Tibial nerve (tissue), 4 donors: ENCODE data around the gene BNIPL. TPM values are rescaled to one million over a fixed set of nuclear protein-coding genes. Genes with fewer than 3 reads are reported as not detected.

Experiments
- DNase-seq, 2 donors: peaks; one replicate each; pipeline ENCODE4 v3.0.0-alpha.2; 2019; ENCODE audit warnings: low spot score in 2 of 2
- H3K27ac ChIP-seq, 4 donors: fragments of 200-600 bp; sonication (generic) in 3 of 4; one replicate each; pipeline ENCODE4 v1.5.1; 2017 to 2019; ENCODE audit warnings: mild to moderate bottlenecking in 1 of 4
- H3K27me3 ChIP-seq, 2 donors: fragments of 200-600 bp; sonication (generic) in 1 of 2; one replicate each; pipeline versions ENCODE4 v1.5.1 to v1.6.0; 2017 to 2019
- H3K36me3 ChIP-seq, 3 donors: fragments of 200-600 bp; sonication (generic); one replicate each; pipeline ENCODE4 v1.5.1; 2018 to 2019
- H3K4me1 ChIP-seq, 4 donors: fragments of 200-600 bp; sonication (generic) in 3 of 4; one replicate each; pipeline ENCODE4 v1.5.1; 2017 to 2019
- H3K4me3 ChIP-seq, 4 donors: fragments of 200-600 bp; sonication (generic) in 3 of 4; one replicate each; pipeline ENCODE4 v1.5.1; 2017 to 2019; ENCODE audit warnings: mild to moderate bottlenecking in 1 of 4, moderate library complexity in 1 of 4
- H3K9me3 ChIP-seq, 4 donors: fragments of 200-600 bp; sonication (generic) in 3 of 4; one replicate each; pipeline ENCODE4 v1.5.1; 2017 to 2019
- EP300 ChIP-seq, 2 donors: sonication (generic); formaldehyde crosslinking; IDR thresholded peaks; one replicate each; pipeline ENCODE4 v1.6.1; 2017; ENCODE audit warnings: antibody characterized with exemption in 2 of 2, mild to moderate bottlenecking in 1 of 2
- POLR2A ChIP-seq, 2 donors: fragments of 450-650 bp; IDR thresholded peaks; one replicate each; pipeline ENCODE4 v1.6.1; 2017; ENCODE audit warnings: antibody characterized with exemption in 2 of 2, mild to moderate bottlenecking in 2 of 2, moderate library complexity in 2 of 2
- WGBS, 2 donors: methylation state at CpG; one replicate each; pipeline ENCODE4 v1.1.5; 2018; 5-methylcytosine and 5-hydroxymethylcytosine counted together
- total RNA-seq, 4 donors: library from RNA; depleted of rRNA; stranded (reverse); fragments of >200 nt; gene quantifications; one replicate each; pipeline ENCODE4 v1.1.0, GENCODE V29; 2016
- TF ChIP-seq, protein P1 (sequence below), 5 experiments: fragments of 200-600 bp in 3 of 5; fragments of 450-650 bp in 2 of 5; sonication (generic) in 3 of 5; IDR thresholded peaks; one replicate each; pipeline ENCODE4 v1.5.1; 2016 to 2019; ENCODE audit warnings: antibody characterized with exemption in 5 of 5, mild to moderate bottlenecking in 3 of 5, moderate library complexity in 2 of 5

Gene BNIPL
- total RNA-seq, 4 donors from 2014 or later: 0.22 to 2.2 (median 1.3) TPM; not detected in 1

DNA sequence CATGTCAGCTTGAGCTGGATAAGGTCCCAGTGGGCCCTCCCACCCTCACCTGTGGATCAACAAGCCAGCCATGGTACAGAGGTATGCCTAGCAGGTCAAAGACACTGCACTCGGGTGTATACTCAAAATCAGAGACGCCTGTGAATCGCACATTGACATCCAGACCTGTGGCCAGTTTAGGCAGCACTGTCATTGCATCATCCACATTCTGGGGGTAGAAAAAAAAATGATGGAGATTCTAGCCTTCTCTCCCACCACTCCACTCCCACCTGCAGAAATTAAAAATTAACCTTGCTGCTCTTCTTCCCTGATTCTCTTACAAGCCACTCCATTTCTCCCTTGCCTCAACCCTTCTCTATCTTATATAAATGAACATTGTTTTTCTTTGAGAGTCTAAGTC is 36.0 kb upstream of the BNIPL start:
- DNase-seq: no peak
- H3K4me3 ChIP-seq: no peak overlapping the region
- H3K27me3 ChIP-seq: no peaks in the 10 kb centered on the region
- no peak for TF ChIP-seq EP300 (IDR thresholded peaks at IDR 0.05)
- TF ChIP-seq POLR2A (IDR thresholded peaks at IDR 0.05): no peak
- TF ChIP-seq, protein P1, sequence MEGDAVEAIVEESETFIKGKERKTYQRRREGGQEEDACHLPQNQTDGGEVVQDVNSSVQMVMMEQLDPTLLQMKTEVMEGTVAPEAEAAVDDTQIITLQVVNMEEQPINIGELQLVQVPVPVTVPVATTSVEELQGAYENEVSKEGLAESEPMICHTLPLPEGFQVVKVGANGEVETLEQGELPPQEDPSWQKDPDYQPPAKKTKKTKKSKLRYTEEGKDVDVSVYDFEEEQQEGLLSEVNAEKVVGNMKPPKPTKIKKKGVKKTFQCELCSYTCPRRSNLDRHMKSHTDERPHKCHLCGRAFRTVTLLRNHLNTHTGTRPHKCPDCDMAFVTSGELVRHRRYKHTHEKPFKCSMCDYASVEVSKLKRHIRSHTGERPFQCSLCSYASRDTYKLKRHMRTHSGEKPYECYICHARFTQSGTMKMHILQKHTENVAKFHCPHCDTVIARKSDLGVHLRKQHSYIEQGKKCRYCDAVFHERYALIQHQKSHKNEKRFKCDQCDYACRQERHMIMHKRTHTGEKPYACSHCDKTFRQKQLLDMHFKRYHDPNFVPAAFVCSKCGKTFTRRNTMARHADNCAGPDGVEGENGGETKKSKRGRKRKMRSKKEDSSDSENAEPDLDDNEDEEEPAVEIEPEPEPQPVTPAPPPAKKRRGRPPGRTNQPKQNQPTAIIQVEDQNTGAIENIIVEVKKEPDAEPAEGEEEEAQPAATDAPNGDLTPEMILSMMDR (IDR thresholded peaks at IDR 0.05): no peak
- 93 to 94% methylated on average over 3 of the region's 3 CpGs for WGBS, 2 donors
- H3K4me1 ChIP-seq: peaks cover 0 to 85% (median 35%) of the 10 kb centered on the region in 4 donors
- H3K27ac ChIP-seq: peak overlapping the region in 2 of 4 donors; percentile 85 to 86
- no peaks in the 10 kb centered on the region for H3K9me3 ChIP-seq
- H3K36me3 ChIP-seq: peaks cover 0 to 63% (median 8%) of the 10 kb centered on the region in 3 donors

DNA sequence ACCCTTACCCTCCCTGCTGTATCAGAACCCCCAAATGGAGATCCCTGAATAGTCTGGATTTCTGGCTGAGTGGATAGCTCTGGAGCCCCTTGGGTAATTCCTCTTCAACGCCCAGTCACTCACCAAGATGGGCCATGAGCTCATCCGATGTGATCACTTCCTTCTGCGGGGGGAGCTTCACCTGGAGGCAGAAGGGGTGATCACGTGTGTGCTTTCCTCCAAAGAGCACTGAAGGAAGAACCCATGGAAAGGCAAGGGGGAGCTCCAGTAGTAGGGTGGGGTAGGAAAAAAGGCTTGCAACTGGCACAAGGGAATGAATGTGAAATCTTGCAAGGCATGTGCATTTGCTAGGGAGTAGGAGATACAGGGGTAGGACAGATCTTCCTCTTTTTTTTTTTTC is 34.8 kb upstream of the BNIPL start:
- H3K36me3 ChIP-seq: peaks cover 0 to 60% (median 8%) of the 10 kb centered on the region in 3 donors
- no peak for DNase-seq
- 71 to 72% methylated on average over 4 of the region's 4 CpGs for WGBS, 2 donors
- H3K27ac ChIP-seq: peak overlapping the region in 2 of 4 donors; percentile 86 to 91
- H3K9me3 ChIP-seq: no peaks in the 10 kb centered on the region
- peaks cover 0 to 78% (median 34%) of the 10 kb centered on the region in 4 donors for H3K4me1 ChIP-seq
- TF ChIP-seq EP300 (IDR thresholded peaks at IDR 0.05): no peak
- TF ChIP-seq POLR2A (IDR thresholded peaks at IDR 0.05): no peak
- TF ChIP-seq, protein P1 (IDR thresholded peaks at IDR 0.05): no peak
- no peak overlapping the region for H3K4me3 ChIP-seq
- no peaks in the 10 kb centered on the region for H3K27me3 ChIP-seq

DNA sequence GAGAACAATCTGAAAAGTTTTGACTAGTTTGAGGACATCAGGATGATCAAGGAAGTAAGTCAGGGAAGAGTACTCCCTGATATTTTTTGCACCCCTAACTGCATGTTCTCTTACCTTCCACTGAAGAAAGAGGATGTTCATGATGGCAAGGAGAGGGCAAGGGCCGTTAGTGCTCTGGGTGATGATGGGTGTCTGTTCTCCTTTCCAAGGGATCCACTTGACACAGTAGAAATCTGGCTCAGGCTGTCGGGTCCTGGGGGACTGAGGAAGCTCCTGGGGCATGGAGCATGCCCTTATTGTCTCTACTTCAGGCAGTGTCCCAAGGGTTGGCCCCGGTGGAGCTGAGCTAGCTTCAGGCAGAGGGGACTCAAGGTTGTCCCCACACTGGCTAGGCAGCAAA is 34.3 kb upstream of the BNIPL start:
- no peaks in the 10 kb centered on the region for H3K27me3 ChIP-seq
- H3K4me1 ChIP-seq: peaks cover 0 to 77% (median 36%) of the 10 kb centered on the region in 4 donors
- H3K9me3 ChIP-seq: no peaks in the 10 kb centered on the region
- no peak for DNase-seq
- 71 to 79% methylated on average over 3 of the region's 3 CpGs for WGBS, 2 donors
- peak overlapping the region in 1 of 4 donors; percentile 58 for H3K4me3 ChIP-seq
- TF ChIP-seq, protein P1 (IDR thresholded peaks at IDR 0.05): no peak
- no peak for TF ChIP-seq EP300 (IDR thresholded peaks at IDR 0.05)
- H3K36me3 ChIP-seq: peaks cover 0 to 55% (median 8%) of the 10 kb centered on the region in 3 donors
- H3K27ac ChIP-seq: peak overlapping the region in 2 of 4 donors; percentile 91 to 96

DNA sequence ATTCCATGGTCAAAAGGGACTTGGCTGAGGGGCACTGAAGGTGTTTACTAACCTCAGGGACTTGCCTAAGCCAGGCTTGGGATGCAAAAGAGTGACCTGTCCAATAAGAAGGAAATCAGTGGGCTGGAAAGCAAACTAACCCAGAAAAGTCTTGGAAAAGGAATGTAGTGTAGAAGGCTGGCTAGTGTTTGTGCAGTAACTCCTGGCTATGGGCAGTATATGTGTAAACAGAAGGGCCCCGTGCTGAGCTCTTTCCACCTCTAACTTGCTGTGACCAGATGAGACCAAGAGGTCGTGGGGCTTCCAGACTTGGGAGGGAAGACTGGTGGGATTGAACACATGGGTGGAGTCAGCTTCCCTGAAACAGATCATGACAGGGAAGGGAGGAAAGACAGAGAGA is 33.8 kb upstream of the BNIPL start:
- H3K27ac ChIP-seq: peak overlapping the region in 3 of 4 donors; percentile 40 to 96 (median 91)
- H3K4me3 ChIP-seq: peak overlapping the region in 1 of 4 donors; percentile 58
- WGBS, 2 donors: 28 to 32% methylated on average over 2 of the region's 2 CpGs

DNA sequence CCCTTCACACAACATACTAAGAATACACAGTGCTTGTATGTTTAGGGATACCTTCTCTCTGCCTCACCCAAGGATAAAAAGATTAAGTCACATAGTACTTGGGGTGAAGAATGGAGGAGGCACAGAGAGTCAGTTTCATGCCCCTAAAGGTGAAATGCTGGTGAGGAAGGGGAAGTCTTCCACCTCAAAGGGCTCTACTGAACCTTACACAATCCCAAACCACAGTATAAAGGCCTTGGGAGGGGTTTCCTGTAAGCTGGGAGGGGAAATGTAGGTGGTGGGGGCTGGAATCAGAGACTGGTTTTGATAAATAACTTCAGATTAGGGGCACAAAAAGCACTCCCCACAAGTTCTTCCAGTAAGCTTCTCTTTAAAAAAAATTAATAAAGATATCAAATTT is 33.2 kb upstream of the BNIPL start:
- Histone ChIP-seq H3K4me1 (peaks cover 0 to 85% (median 46%) of the 10 kb centered on the region in 4 donors), H3K27ac (peak overlapping the region in 3 of 4 donors; percentile 40 to 96 (median 91)), H3K36me3 (peaks cover 0 to 44% (median 0%) of the 10 kb centered on the region in 3 donors), H3K27me3 (no peaks in the 10 kb centered on the region), H3K4me3 (peak overlapping the region in 3 of 4 donors; percentile 14 to 71 (median 58)), H3K9me3 (no peaks in the 10 kb centered on the region)
- TF ChIP-seq EP300 (IDR thresholded peaks at IDR 0.05) (no peak), POLR2A (IDR thresholded peaks at IDR 0.05) (no peak)
- TF ChIP-seq, protein P1 (IDR thresholded peaks at IDR 0.05): no peak
- DNase-seq: no peak

More for the DNA sequence above, 33.8 kb upstream of the BNIPL start:
- Histone ChIP-seq H3K27me3 (no peaks in the 10 kb centered on the region), H3K4me1 (peaks cover 0 to 82% (median 42%) of the 10 kb centered on the region in 4 donors), H3K36me3 (peaks cover 0 to 50% (median 5%) of the 10 kb centered on the region in 3 donors), H3K9me3 (no peaks in the 10 kb centered on the region)
- no peak for DNase-seq
- TF ChIP-seq, protein P1 (IDR thresholded peaks at IDR 0.05): no peak
- no peak for TF ChIP-seq POLR2A (IDR thresholded peaks at IDR 0.05)
